Stimulated activated CD4-positive, alpha-beta T cell treated with anti-CD3 and anti-CD28 coated beads, Interleukin-15, amount 100 ng/mL, for 48 hours (primary cell): ENCODE results near the gene PDE11A.
"Not testable (repeated sequence)": the region's sequence is repeated elsewhere in the genome, so short reads cannot be mapped to it uniquely, and the experiment has no call there.

Source experiments
- DNase-seq, 2 donors: peaks; one replicate each; pipeline ENCODE4 v3.0.0-alpha.2; 2020; ENCODE audit warnings: low read depth in 2 of 2

Gene PDE11A

DNA sequence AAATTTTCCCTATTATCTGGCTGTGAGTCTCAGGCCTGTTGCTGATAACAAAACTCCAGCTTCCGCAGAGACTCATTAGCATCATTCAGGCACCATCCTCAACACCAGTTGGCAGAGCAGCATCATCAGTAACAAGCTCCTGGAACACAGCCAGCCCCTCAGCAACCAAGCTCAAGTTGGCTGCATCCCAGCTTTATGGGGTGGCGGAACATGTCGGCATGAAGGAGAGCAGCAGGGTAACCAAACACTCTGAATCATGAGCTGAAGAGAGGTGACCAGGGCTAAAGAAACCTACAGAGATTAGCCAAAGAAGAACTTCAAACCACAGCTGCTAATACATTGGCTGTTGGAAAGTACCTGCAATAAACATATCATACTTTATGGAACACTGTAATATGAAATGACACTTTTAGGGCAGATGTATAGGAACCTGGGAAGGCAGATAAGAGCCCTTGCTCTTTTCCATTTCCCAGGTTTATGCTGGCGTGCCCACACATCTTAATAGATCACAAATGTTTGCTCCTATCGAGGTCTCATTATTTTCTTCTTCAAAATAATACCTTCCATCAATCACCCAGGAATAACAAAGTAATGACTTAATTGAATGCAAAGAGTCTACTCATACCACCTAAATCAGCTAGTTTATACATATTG lies 63.8 kb downstream of the PDE11A start:
- no peak for DNase-seq

GRCh38 chr2:178006710-178007109 lies 65.9 kb downstream of the PDE11A start:
- no peak for DNase-seq

- DNase-seq, result no peak
Measured at GRCh38 chr2:178005756-178006155, 66.8 kb downstream of the PDE11A start.

- no peak for DNase-seq
Measured at GRCh38 chr2:178002038-178002437, 70.5 kb downstream of the PDE11A start.

DNA sequence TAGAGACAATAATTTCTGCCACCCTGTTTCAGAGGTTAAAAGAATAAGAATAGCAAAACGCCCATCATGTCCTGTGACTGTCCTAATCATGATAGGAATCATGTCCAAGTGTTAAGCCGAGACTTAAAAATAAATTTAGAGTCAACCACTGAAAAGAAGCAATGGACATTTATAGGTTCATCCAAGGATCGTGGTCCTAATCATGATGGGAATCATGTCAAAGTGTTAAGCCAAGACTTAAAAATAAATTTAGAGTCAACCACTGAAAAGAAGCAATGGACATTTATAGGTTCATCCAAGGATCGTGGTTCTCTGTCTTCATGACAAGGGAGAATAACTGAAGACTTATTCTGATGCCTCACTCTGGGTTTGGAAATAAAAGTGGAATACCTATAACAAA lies 73.6 kb downstream of the PDE11A start:
- no peak for DNase-seq

DNA sequence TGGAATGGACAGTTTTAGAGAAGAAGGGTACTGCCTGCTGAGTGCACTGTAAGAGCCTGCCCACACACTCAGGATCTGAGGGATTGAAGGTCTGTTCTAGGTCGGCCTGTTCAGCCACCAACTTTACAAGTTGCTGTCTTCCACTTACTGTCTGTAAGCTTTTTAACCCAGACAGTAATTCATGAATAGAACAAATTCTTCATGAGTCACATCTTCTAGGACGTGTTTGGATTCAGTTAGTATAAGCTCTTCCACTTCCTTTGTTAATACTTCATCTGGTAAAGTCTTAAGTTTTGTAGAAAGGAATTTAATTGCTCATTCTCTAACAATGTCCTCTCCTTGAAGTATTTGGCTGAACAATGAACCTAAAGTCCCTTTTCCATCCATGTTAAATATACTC lies 74.6 kb downstream of the PDE11A start:
- DNase-seq, result no peak

GRCh38 chr2:177992992-177993391 lies 79.6 kb downstream of the PDE11A start:
- no peak for DNase-seq

DNA sequence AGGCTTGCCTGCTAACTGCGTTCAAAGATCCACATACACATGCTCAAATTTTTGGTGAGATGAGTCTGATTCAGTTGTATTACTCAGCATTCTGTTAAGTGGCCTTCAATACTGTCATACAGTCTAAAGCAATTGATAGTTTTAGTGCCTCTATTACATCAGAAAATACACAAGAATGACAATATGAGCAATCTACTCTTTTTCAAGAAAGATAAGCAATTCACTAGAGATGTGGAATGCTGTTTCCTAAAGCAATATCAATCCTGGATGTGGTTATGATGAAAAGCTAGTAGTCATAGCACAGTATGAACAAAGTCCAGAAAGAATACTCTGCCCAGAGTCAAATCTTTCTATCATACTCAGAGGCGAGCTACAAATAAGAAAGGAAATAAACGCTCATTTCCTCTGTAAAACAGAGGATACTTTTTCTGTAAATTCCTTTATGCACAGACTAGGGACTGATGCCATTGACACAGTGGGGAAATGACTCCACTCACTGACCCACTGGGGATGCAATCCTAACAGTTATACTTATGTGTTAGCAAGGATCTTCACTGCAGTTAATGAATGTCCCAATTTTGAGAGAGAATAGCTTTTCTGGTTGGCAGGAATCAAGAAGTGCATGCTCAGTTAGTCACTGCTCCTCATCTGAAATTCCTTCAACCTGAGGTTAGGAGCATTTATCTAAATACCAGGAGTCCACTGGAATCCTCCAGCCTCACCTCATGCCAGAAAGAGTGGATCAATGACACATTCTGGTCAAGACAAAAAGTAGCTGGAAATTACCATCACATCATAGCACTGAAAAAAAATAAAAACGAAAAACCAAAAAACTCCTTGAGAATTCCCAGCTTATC lies 83.3 kb downstream of the PDE11A start:
- DNase-seq, result no peak

DNA sequence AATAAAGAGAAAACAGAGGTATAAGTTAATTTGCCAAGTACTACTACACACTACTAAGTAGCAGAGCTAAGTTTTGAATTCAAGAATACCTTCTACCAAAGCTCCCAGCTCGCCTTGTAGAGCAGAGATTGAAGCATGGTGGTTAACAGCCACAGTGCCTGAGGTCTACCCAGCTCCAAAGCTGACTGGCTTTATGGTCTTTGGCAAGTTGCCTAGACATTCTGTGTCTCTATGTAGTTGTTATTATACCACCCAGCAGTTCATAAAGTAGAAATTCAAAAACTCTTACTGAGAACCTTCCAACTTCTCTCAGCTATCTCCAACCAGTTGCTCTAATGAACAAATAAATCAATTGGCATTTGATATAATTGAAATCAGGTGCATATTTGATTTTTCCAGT lies 87.8 kb downstream of the PDE11A start:
- DNase-seq, result no peak

GRCh38 chr2:177983183-177983788 lies 89.3 kb downstream of the PDE11A start:
- DNase-seq, result no peak

DNA sequence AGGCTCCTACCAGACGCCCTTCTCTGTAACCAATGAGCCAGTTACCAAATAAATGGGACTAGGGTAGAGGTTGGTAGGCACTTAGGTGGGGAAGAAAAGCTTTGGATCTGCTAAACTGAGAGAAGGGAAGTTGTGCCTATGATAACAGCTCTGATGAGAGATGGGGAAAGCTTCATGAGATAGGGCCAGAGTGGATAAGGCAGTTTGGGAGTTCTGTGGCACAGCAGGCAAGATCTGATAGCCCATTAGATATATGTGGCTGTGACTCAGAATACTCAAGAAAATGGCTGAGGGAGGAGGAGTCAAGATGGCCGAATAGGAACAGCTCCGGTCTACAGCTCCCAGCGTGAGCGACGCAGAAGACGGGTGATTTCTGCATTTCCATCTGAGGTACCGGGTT lies 99.8 kb downstream of the PDE11A start:
- DNase-seq, result no peak

- no peak for DNase-seq
Measured at GRCh38 chr2:177972123-177972522, 100.5 kb downstream of the PDE11A start.

DNA sequence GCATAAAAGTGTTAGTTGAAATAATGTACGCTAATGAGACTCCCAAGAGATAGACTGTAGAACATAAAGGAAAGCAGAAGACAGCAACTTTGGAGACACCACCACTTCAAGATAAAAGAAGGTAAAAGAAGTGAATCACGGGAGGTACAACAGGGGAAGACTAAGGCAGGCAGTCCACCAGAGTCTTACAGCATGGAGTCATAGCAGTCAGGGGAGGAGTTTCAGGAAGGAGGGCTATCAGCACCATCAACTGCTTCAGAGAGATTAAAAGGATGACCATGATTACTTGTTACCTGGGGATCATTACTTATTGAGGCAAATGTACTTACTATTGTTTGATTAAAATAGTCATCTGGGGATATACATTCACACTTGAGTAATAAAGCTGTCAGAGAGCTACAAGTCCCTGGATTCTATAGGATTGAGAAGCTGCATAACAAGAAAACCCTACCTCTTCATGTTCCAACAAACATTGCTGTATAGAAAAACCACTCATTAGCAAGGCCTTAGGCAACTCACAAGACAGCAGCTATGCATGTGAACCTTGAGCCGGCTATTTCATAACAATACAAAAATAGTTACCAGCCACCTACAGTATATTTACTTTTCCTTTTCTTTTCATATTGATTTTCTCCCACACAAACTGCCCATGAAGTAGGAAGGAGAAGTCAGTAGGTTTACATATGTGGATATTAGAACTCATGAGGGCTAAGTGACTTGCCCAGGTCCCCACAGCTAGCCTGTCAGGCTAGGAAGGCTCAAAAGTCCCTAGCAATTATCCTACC lies 101.7 kb downstream of the PDE11A start:
- DNase-seq, result no peak

DNA sequence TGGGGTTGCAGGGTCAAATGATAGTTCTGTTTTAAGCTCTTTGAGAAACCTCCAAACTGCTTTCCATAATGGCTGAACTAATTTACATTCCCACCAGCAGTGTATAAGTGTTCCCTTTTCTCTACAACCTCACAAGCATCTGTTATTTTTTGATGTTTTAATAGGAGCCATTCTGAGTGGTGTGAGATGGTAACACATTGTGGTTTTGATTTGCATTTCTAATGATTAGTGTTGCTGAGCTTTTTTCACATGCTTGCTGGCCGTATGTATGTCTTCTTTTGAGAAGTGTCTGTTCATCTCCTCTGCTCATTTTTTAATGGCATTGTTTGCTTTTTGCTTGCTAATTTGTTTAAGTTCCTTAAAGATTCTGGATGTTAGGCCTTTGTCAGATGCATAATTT lies 107.7 kb downstream of the PDE11A start:
- no peak for DNase-seq

GRCh38 chr2:177952151-177952550 lies 120.4 kb downstream of the PDE11A start:
- no peak for DNase-seq

- DNase-seq, result not testable (repeated sequence)
Measured at GRCh38 chr2:177947598-177947997, 125.0 kb downstream of the PDE11A start.

GRCh38 chr2:177944530-177944929 lies 128.0 kb downstream of the PDE11A start:
- not testable (repeated sequence) for DNase-seq

GRCh38 chr2:177942731-177943130 lies 129.8 kb downstream of the PDE11A start:
- DNase-seq, result no peak

- DNase-seq, result no peak
Measured at GRCh38 chr2:177939211-177939610, 133.4 kb downstream of the PDE11A start.

- no peak for DNase-seq
Measured at GRCh38 chr2:177930916-177931315, 141.7 kb downstream of the PDE11A start.

DNA sequence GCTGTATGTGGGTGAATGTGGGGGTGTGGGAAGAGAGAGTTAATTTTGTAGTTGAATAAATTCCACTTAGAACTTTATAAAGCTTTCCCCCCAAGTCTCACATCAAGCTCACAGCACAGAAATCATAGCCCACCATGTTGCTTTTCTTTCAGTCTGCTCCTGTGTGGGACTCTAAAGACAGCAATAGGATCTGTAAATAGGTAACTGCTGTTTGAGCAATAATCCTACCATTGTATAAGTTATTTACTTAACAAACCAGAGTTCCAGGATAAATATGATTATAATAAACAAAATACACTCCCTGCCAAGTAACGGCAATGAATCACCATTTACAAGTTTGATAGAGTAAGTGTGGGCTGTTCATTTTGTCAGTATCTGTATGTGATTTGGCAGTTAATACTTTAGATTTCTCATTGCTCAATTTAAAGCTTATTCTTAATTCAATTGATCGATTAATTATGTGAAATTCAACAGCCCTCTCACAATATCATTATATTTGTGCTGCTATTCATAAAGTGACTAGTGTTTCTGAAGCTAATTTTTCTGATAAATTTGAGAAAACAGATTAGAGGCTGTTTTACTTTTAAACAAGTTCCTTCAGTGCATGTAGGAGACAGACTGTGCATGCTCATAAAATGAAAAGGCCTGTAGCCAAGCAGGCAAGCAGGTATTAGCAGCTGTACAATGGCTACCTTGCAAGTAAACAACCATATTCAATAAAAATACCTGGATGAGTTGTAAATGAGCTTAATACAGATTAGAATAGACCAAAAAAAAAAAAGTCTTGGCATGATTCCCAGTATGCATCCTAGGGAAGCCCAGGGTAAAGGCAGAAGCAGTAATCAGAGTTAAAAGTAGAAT lies 142.7 kb downstream of the PDE11A start:
- no peak for DNase-seq
